Muscle layer of duodenum (tissue), 2 donors: ENCODE measurements around the gene HTN1.

Experiments used
- H3K27ac ChIP-seq: one replicate; pipeline ENCODE4 v1.7.0; 2013; ENCODE audit warnings: mild to moderate bottlenecking, low read length
- H3K27me3 ChIP-seq: one replicate; pipeline ENCODE4 v1.7.0; 2013; ENCODE audit warnings: low read depth, mild to moderate bottlenecking, control low read depth, low read length
- H3K36me3 ChIP-seq, 2 donors: one replicate each; pipeline ENCODE4 v1.7.0; 2013; ENCODE audit warnings: low read length in 2 of 2, control low read depth in 1 of 2, mild to moderate bottlenecking in 1 of 2; ENCODE audit not compliant: insufficient read depth in 2 of 2, control insufficient read depth in 1 of 2
- H3K4me1 ChIP-seq, 2 donors: one replicate each; pipeline ENCODE4 v1.7.0; 2013; ENCODE audit warnings: low read length in 2 of 2, mild to moderate bottlenecking in 2 of 2, control low read depth in 1 of 2, moderate library complexity in 1 of 2; ENCODE audit not compliant: insufficient read depth in 2 of 2, control insufficient read depth in 1 of 2
- H3K4me3 ChIP-seq, 2 donors: one replicate each; pipeline ENCODE4 v1.7.0; 2013; ENCODE audit warnings: low read length in 2 of 2, low read depth in 1 of 2, mild to moderate bottlenecking in 1 of 2
- H3K9me3 ChIP-seq, 2 donors: one replicate each; pipeline ENCODE4 v1.7.0; 2013; ENCODE audit warnings: low read length in 2 of 2, control low read depth in 1 of 2, mild to moderate bottlenecking in 1 of 2; ENCODE audit not compliant: control insufficient read depth in 1 of 2
- donor health status: healthy.

Gene HTN1

GRCh38 chr4:70057651-70058050 is 7.4 kb downstream of the HTN1 start:
- no peaks in the 10 kb centered on the region for H3K4me1 ChIP-seq
- no peaks in the 10 kb centered on the region for H3K27me3 ChIP-seq
- H3K9me3 ChIP-seq: peaks cover 0 to 3% of the 10 kb centered on the region in 2 donors
- no peak overlapping the region for H3K27ac ChIP-seq
- H3K4me3 ChIP-seq: no peak overlapping the region
- H3K36me3 ChIP-seq: no peaks in the 10 kb centered on the region

DNA sequence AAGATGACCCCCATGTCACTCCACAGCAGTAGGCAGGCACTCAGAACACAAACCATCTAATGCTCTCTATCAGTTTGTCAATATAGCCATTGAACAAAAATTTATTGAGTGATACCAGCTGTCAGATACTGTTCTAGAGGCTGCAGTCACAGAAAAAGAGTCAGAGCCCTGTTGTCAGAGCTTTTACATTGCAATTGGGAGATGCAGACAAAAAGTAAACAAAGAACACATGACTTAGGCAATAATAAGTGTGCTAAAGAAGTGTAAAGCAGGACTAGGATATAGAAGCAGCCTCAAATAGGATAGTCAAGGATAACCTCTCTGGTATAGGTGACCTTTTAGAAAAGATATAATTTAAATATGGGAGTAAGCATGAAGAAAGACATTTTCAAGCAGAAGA is 8.9 kb downstream of the HTN1 start:
- Histone ChIP-seq H3K27me3 (no peaks in the 10 kb centered on the region), H3K27ac (no peak overlapping the region), H3K4me3 (no peak overlapping the region), H3K36me3 (no peaks in the 10 kb centered on the region), H3K9me3 (peaks cover 0 to 3% of the 10 kb centered on the region in 2 donors), H3K4me1 (no peaks in the 10 kb centered on the region)

DNA sequence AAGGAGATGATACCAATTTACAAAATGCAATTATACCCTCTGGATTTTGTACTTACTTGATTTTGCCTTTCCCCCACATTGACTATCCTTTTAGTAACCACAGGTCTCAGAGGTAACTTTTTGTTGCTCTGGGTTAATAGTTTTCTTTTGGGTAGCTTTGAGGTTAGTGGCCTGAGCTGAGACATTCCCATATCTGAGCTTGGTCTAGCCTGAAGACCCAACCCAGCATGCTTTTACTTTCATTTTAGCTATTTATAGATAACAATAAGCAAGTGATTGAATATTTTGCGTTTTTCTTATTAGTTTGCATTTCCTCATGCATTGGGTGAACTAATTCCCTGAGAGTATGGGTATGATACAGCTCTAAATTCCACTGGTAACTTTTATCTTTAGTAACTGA is 11.8 kb downstream of the HTN1 start:
- Histone ChIP-seq H3K4me1 (no peaks in the 10 kb centered on the region), H3K36me3 (no peaks in the 10 kb centered on the region), H3K4me3 (no peak overlapping the region), H3K9me3 (no peaks in the 10 kb centered on the region), H3K27me3 (no peaks in the 10 kb centered on the region), H3K27ac (no peak overlapping the region)

GRCh38 chr4:70080205-70080604 is 30.0 kb downstream of the HTN1 start:
- Histone ChIP-seq H3K4me1 (no peaks in the 10 kb centered on the region), H3K4me3 (no peak overlapping the region), H3K36me3 (no peaks in the 10 kb centered on the region), H3K27me3 (no peaks in the 10 kb centered on the region), H3K9me3 (no peaks in the 10 kb centered on the region), H3K27ac (no peak overlapping the region)

GRCh38 chr4:70099206-70099605 is 49.0 kb downstream of the HTN1 start:
- no peaks in the 10 kb centered on the region for H3K36me3 ChIP-seq
- H3K27me3 ChIP-seq: no peaks in the 10 kb centered on the region
- no peak overlapping the region for H3K27ac ChIP-seq
- H3K4me1 ChIP-seq: no peaks in the 10 kb centered on the region
- H3K4me3 ChIP-seq: no peak overlapping the region
- no peaks in the 10 kb centered on the region for H3K9me3 ChIP-seq
